ENCODE data around the gene AP3S2.

The AP3S2 gene

DNA sequence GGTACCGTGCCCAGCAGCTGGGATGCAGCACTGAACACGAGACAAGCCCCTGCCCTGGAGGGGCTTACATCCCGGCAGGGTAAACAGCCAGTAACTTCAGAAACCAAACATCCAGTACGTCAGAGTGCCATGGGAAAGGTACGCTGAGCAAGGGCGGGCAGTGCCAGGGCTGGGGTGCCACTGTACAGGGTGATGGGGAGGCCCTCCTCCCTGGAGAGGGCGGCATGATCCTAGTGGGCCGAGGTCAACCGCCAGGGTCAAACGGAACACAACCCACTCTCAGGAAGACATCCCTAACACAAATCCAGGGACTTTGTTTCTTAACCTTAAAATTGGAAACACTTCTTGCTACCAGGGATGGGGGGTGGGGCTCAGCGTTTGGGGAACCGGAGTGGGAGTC lies 63.2 kb downstream of the AP3S2 start:
- no peak for DNase-seq

- no peak for DNase-seq
Measured at GRCh38 chr15:89829616-89830440, 64.0 kb downstream of the AP3S2 start.

DNA sequence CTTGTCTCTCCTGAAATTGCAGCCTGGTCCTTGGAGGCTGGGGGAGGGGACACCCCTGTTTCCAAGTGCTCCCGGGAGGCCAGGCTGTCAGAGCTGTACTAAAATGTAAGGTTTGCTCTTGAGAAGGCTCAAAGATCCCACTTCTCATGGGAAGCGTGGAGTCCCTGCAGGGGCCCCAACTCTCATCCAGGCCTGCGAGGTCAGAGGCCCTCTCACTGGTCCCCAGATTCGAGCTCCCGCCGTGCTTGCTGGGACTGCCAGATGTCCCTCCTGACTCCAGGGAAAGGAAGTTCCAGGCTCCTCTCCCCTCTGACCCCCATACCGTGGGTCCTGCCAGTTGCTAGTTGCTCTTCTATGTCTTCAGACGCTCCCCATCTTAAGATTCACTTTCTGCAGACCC lies 64.6 kb downstream of the AP3S2 start:
- DNase-seq = no peak

DNA sequence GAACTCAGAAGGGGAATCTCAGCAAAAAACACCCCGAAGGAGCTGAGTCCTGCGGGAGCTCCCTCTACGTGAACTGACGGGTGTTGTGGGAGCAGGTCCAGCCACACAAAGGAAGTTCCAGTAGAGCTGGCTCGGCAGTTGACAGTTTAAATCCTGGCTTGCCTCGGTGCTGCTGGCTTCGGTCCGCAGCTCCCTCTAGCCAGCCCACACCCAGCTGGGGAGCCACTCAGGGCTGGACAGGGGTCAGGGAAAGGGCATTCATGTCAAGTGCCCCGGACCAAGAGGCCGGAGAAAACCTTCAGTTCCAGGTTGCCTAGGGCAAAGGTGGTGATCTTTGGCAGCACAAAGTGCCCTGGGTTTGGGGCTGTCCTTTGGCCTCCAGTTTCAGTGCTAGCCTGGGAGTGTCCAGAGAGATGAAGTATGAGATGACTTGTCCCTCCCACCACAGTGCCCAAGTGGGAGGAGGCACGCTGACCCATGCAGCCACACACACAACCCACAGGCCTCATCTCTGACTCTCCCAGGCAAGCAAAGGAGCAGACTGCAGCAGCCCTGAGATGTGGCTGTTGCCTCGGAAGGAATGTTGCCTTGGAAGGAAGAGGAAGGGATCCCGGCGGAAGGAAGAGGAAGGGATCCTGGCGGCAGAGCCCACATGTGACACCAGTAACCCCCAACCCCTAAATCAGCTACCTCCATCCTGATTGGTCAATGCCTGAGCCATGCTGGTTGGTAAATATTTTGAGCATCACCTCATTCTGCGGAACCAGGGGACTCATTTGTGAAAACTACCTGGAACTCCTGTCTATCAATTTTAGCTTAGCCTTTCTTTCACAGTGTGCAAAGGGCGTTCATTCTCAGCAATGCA lies 65.3 kb downstream of the AP3S2 start:
- no peak for DNase-seq

DNA sequence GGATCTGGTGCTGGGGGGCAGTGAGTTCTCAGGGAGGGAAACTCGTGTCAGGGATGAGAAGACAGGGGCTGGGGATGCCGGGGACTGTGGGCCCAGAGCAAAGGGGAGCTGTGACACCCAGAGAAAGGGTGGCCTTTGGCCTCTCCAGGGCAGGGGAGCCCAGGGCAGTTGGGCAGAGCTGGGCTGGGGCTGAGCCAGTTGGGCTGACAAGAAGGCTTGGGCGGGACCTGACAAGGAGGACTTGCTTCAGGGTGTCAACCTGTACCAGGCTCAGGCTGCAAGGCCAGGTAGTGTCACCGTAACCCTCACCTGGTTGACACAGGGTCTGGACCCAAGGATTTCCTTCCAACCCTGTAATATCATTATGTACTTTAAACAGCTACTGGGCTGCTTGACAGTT lies 66.0 kb downstream of the AP3S2 start:
- DNase-seq = no peak

GRCh38 chr15:89826671-89827655 lies 66.8 kb downstream of the AP3S2 start:
- DNase-seq = no peak

GRCh38 chr15:89825271-89825940 lies 68.4 kb downstream of the AP3S2 start:
- no peak for DNase-seq

DNA sequence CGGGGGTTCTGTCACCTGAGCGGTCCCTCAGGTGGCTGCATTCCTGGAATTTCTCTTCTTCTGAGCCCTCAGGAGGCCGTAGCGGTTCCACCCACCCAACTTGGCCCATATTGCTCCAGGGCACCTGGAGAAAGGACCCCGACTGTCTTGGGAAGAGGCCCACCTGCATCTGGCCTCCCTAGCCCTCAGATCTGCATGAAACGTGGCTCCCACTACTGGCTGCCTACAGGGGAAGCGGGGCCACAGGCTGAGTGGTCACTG lies 69.3 kb downstream of the AP3S2 start:
- DNase-seq = no peak

DNA sequence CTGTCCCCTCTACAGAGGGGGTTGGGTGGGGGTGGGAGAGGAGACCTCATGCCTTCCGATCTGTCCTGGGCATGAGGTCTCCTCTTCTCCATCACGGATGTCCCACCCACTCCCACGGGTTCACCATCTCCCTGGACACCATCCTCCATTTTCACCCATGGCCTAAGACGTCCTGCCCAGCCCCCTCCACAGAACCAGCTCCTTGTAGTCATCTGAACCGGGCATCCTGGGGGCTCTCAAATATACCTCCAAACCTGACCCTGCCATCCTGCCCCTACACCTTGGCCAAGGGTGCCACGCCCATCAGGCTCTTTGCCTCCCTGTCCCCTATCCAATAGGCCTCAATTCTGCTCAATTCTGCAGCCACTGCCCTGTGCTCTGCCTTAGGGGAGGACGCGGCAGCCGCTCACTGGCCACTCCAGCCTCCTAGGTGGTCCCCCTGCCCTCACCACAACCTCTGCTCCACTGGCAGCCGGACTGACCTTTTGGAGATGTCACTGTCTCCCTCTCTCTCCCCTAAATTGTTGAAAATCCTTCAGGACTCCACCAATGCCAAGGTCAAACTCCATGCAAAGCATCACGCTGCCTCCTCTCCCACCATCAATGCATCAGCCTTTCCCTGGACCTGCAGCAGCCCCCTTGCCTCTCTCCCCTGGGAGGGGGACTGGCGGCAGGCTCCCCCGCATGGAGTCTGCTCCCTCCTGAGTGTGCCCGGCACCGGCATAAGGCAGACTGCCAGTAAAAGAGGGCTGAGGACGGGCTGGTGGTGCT lies 69.8 kb downstream of the AP3S2 start:
- no peak for DNase-seq

GRCh38 chr15:89822951-89823711 lies 70.7 kb downstream of the AP3S2 start:
- DNase-seq = no peak

DNA sequence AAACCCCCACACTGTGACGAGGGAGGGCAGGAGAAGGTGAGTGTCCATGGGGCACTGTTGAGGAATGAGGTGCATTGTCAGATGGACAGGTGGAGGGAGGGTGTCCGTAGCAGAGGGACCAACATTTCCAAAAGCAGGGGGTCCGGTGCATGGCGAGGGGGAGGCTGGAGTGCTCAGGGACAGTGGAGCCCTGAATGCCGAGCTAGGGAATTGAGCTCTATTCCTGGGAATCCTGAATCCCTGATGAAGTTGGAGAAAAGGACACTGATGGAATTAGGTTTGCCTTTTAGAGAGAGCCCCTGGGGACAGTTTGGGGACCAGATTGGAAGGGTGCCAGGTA lies 71.2 kb downstream of the AP3S2 start:
- DNase-seq = no peak

GRCh38 chr15:89822026-89822425 lies 71.8 kb downstream of the AP3S2 start:
- DNase-seq = no peak

GRCh38 chr15:89820666-89821611 lies 72.9 kb downstream of the AP3S2 start:
- no peak for DNase-seq

- DNase-seq = no peak
Measured at GRCh38 chr15:89818287-89818686, 75.5 kb downstream of the AP3S2 start.

GRCh38 chr15:89817701-89818280 lies 76.0 kb downstream of the AP3S2 start:
- DNase-seq = no peak

- DNase-seq = no peak
Measured at GRCh38 chr15:89815769-89816168, 78.0 kb downstream of the AP3S2 start.

DNA sequence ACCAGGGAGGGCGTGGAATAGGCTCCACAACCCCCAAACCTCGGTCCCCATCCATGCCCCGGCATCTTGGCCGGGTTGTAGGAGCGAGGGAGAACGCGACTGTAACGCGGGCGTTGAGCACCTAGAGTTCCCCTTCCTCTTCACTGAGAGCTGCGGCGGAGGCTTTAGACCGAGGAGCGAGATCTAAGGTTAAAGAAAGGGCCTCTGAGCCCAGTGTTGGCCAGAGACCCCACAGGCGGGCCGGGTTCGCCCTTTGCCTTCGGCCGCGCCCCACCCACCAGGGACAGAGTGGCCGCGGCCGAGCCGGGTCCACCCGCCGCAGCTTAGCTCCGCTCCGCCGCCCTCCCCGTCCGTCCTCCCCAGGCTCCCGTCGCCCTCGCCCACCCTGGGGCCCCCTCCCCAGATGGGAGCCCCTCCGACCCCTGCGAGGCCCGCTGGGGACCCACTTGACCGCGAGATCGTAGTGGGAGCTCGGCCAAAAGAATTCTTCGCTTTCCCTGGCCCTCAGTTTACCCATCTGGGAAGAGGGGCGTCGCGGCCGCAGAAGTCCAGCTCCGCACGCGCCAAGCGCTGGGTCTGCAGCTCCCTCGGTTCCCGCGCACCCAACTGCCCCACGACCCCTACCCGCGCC lies 79.6 kb downstream of the AP3S2 start:
- DNase-seq = no peak

- DNase-seq = no peak
Measured at GRCh38 chr15:89813381-89814111, 80.2 kb downstream of the AP3S2 start.

Measured in NCI-H774 (cell line).